ENCODE data around the gene TYK2.
"Not testable (repeated sequence)": the region's sequence is repeated elsewhere in the genome, so short reads cannot be mapped to it uniquely, and the experiment has no call there.

TYK2 gene

GRCh38 chr19:10412257-10412977, 32.0 kb upstream of the TYK2 start:
- Mint-ChIP-seq H3K27ac (no peak overlapping the region), H3K27me3 (ENCODE audit: low read depth, poor library complexity) (peaks cover 85% of the 10 kb centered on the region), H3K4me3 (no peak overlapping the region), H3K9me3 (peaks cover 14% of the 10 kb centered on the region), H3K36me3 (ENCODE audit: low read depth) (no peaks in the 10 kb centered on the region), H3K4me1 (peaks cover 13% of the 10 kb centered on the region)
- TF ChIP-seq, protein P1, sequence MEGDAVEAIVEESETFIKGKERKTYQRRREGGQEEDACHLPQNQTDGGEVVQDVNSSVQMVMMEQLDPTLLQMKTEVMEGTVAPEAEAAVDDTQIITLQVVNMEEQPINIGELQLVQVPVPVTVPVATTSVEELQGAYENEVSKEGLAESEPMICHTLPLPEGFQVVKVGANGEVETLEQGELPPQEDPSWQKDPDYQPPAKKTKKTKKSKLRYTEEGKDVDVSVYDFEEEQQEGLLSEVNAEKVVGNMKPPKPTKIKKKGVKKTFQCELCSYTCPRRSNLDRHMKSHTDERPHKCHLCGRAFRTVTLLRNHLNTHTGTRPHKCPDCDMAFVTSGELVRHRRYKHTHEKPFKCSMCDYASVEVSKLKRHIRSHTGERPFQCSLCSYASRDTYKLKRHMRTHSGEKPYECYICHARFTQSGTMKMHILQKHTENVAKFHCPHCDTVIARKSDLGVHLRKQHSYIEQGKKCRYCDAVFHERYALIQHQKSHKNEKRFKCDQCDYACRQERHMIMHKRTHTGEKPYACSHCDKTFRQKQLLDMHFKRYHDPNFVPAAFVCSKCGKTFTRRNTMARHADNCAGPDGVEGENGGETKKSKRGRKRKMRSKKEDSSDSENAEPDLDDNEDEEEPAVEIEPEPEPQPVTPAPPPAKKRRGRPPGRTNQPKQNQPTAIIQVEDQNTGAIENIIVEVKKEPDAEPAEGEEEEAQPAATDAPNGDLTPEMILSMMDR (IDR thresholded peaks at IDR 0.05) = no peak
- DNase-seq = no peak

DNA sequence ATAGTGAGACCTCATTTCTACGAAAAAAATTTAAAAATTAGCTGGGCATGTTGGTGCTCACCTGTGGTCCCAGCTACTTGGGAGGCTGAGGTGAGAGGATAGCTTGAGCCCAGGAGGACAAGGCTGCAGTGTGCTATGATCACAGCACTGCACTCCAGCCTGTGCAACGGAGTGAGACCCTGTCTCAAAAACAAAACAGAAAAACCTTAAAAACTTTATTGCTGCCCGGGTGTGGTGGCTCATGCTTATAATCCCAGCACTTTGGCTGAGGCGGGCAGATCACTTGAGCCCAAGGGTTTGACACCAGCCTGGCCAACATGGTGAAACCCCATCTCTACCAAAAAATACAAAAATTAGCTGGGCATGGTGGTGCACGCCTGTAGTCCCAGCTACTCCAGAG, 30.9 kb upstream of the TYK2 start:
- peaks cover 14% of the 10 kb centered on the region for H3K9me3 Mint-ChIP-seq
- H3K27ac Mint-ChIP-seq; H3K36me3 Mint-ChIP-seq (ENCODE audit: low read depth); DNase-seq; H3K4me1 Mint-ChIP-seq; H3K4me3 Mint-ChIP-seq: not testable (repeated sequence)
- H3K27me3 Mint-ChIP-seq (ENCODE audit: low read depth, poor library complexity) = peaks cover 86% of the 10 kb centered on the region

DNA sequence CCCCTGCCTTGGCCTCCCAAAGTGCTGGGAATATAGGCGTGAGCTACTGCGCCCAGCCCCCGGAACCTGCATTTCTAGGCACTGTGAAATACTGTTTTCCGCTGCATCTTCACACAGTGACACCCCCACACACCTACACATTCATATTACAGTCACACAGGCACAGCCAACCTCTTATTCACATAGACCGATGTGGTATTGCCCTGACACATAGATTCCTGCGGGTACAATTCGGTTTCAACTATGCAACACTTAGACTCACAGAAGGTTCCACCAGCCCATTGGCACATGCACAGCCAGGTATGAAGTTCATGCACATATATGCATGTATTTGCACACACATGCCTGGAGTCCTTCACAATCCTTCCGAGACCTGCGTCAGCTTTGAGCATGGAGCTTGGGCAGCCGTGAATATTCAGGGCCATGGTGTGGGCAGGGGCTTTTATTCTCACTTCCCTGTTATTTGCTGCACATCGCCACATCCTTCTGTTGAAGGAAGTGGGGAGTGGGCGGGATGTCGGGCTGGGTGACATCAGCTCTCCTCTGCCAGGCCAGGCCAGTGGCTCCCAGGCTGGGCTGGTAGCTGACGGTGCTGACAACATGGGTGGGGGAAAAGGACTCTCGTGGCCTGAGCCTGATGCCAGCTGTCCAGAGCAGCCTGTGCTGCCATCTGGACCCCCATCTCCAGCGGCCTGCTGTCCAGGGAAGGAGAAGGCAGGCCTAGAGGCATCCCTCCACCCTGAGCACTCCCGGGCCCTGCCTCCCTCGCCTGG, 28.3 kb upstream of the TYK2 start:
- H3K27ac Mint-ChIP-seq = no peak overlapping the region
- no peak for DNase-seq
- peaks cover 7% of the 10 kb centered on the region for H3K4me1 Mint-ChIP-seq
- H3K36me3 Mint-ChIP-seq (ENCODE audit: low read depth) = no peaks in the 10 kb centered on the region
- TF ChIP-seq, protein P1 (IDR thresholded peaks at IDR 0.05) = no peak
- H3K9me3 Mint-ChIP-seq = no peaks in the 10 kb centered on the region
- no peak overlapping the region for H3K4me3 Mint-ChIP-seq
- peaks cover 88% of the 10 kb centered on the region for H3K27me3 Mint-ChIP-seq (ENCODE audit: low read depth, poor library complexity)

DNA sequence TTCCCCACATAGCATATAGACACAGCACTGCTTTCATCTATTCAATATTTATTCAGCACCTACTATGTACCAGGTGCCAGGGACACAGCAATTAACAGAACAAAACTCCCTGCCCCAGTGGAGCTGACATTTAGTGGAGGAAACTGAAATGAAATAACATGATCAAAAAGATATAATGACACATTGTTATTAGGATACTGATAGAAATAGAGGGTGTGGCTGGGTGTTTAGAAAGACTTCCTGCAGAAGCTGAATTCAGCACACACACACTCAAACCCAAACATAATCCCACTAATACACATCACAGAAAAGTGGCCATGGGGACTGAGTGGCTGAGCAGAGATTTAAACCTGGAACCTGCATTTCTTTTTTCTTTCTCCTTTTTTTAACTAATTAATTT, 26.7 kb upstream of the TYK2 start:
- Mint-ChIP-seq H3K9me3 (no peaks in the 10 kb centered on the region), H3K36me3 (ENCODE audit: low read depth) (no peaks in the 10 kb centered on the region), H3K4me3 (no peak overlapping the region), H3K27me3 (ENCODE audit: low read depth, poor library complexity) (peaks cover 78% of the 10 kb centered on the region), H3K4me1 (peaks cover 16% of the 10 kb centered on the region), H3K27ac (no peak overlapping the region)
- TF ChIP-seq, protein P1 (IDR thresholded peaks at IDR 0.05) = no peak
- no peak for DNase-seq

- TF ChIP-seq, protein P1 (IDR thresholded peaks at IDR 0.05) = no peak
- Mint-ChIP-seq H3K4me1 (peaks cover 25% of the 10 kb centered on the region), H3K4me3 (no peak overlapping the region), H3K36me3 (ENCODE audit: low read depth) (no peaks in the 10 kb centered on the region), H3K9me3 (no peaks in the 10 kb centered on the region), H3K27me3 (ENCODE audit: low read depth, poor library complexity) (peaks cover 72% of the 10 kb centered on the region), H3K27ac (no peak overlapping the region)
- no peak for DNase-seq
Observed at GRCh38 chr19:10406191-10406590, 25.8 kb upstream of the TYK2 start.

- Mint-ChIP-seq H3K36me3 (ENCODE audit: low read depth) (no peaks in the 10 kb centered on the region), H3K27me3 (ENCODE audit: low read depth, poor library complexity) (peaks cover 64% of the 10 kb centered on the region), H3K4me3 (peak overlapping the region; percentile 98), H3K4me1 (peaks cover 29% of the 10 kb centered on the region), H3K9me3 (no peaks in the 10 kb centered on the region), H3K27ac (no peak overlapping the region)
- TF ChIP-seq, protein P1 (IDR thresholded peaks at IDR 0.05) = no peak
- no peak for DNase-seq
Observed at GRCh38 chr19:10404888-10405820, 24.8 kb upstream of the TYK2 start.
